ENCODE measurements around the gene YEATS2.

YEATS2 gene

GRCh38 chr3:183812761-183813445, 115.3 kb downstream of the YEATS2 start:
- no peak for DNase-seq (ENCODE audit: low read depth in 2 of 2)

- DNase-seq (ENCODE audit: low read depth in 2 of 2): no peak
Measured at GRCh38 chr3:183814240-183814639, 116.6 kb downstream of the YEATS2 start.

- DNase-seq (ENCODE audit: low read depth in 2 of 2): no peak
Measured at GRCh38 chr3:183815563-183815940, 118.0 kb downstream of the YEATS2 start.

- no peak for DNase-seq (ENCODE audit: low read depth in 2 of 2)
Measured at GRCh38 chr3:183815951-183816475, 118.4 kb downstream of the YEATS2 start.

- no peak for DNase-seq (ENCODE audit: low read depth in 2 of 2)
Measured at GRCh38 chr3:183816681-183817510, 119.3 kb downstream of the YEATS2 start.

- no peak for DNase-seq (ENCODE audit: low read depth in 2 of 2)
Measured at GRCh38 chr3:183817639-183818038, 120.0 kb downstream of the YEATS2 start.

- no peak for DNase-seq (ENCODE audit: low read depth in 2 of 2)
Measured at GRCh38 chr3:183818041-183818620, 120.5 kb downstream of the YEATS2 start.

- DNase-seq (ENCODE audit: low read depth in 2 of 2): no peak
Measured at GRCh38 chr3:183818706-183819624, 121.4 kb downstream of the YEATS2 start.

- DNase-seq (ENCODE audit: low read depth in 2 of 2): no peak
Measured at GRCh38 chr3:183819831-183820230, 122.2 kb downstream of the YEATS2 start.

- no peak for DNase-seq (ENCODE audit: low read depth in 2 of 2)
Measured at GRCh38 chr3:183822631-183823030, 125.0 kb downstream of the YEATS2 start.

- DNase-seq (ENCODE audit: low read depth in 2 of 2): no peak
Measured at GRCh38 chr3:183823963-183824362, 126.4 kb downstream of the YEATS2 start.

- no peak for DNase-seq (ENCODE audit: low read depth in 2 of 2)
Measured at GRCh38 chr3:183824761-183825455, 127.3 kb downstream of the YEATS2 start.

GRCh38 chr3:183825456-183826161, 128.0 kb downstream of the YEATS2 start, which contains the start of gene MAP6D1:
MAP6D1 (minus strand) TSS chr3:183825577; CDS start chr3:183825547, 30 bp downstream.
- DNase-seq (ENCODE audit: low read depth in 2 of 2): peak in 1 of 2 donors; percentile 37

- no peak for DNase-seq (ENCODE audit: low read depth in 2 of 2)
Measured at GRCh38 chr3:183826448-183827250, 129.1 kb downstream of the YEATS2 start.

- DNase-seq (ENCODE audit: low read depth in 2 of 2): no peak
Measured at GRCh38 chr3:183827809-183828537, 130.4 kb downstream of the YEATS2 start.

GRCh38 chr3:183828538-183828870, 130.9 kb downstream of the YEATS2 start:
- no peak for DNase-seq (ENCODE audit: low read depth in 2 of 2)

GRCh38 chr3:183829466-183829865, 131.9 kb downstream of the YEATS2 start:
- no peak for DNase-seq (ENCODE audit: low read depth in 2 of 2)

- DNase-seq (ENCODE audit: low read depth in 2 of 2): no peak
Measured at GRCh38 chr3:183830187-183830586, 132.6 kb downstream of the YEATS2 start.

- DNase-seq (ENCODE audit: low read depth in 2 of 2): no peak
Measured at GRCh38 chr3:183833516-183833915, 135.9 kb downstream of the YEATS2 start.
